HL-60 (cell line): Measurements from ENCODE around the gene IL1RN.

ENCODE experiments used
- GABPA ChIP-seq: IDR thresholded peaks from 2 replicates; pipeline ENCODE4 v1.6.1; 2012; ENCODE audit warnings: low read depth
- TF ChIP-seq, protein P1 (sequence below): IDR thresholded peaks from one replicate; pipeline ENCODE4 v1.5.1; 2011; ENCODE audit warnings: low read length, control low read depth, inconsistent platforms; ENCODE audit not compliant: insufficient read depth

DNA sequence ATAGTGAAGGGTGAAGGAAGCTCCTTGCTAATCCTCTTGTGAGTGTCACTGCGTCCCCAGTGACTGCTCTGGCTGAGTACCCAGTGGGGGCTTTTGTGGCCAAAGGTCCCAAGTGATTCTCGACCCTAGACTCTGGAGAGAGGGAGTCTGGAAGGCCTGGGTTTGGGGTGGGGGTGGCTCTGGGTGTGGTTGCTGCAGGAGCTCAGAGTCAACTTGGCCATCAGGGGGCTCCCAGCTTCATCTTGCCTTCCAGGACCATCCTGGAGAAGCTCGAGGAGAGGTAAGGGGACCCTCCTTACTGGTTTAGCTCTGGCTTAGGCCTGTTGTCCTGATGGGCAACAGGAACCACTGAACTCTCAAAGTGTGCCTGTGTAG, 47.0 kb downstream of the IL1RN start:
- TF ChIP-seq, protein P1, sequence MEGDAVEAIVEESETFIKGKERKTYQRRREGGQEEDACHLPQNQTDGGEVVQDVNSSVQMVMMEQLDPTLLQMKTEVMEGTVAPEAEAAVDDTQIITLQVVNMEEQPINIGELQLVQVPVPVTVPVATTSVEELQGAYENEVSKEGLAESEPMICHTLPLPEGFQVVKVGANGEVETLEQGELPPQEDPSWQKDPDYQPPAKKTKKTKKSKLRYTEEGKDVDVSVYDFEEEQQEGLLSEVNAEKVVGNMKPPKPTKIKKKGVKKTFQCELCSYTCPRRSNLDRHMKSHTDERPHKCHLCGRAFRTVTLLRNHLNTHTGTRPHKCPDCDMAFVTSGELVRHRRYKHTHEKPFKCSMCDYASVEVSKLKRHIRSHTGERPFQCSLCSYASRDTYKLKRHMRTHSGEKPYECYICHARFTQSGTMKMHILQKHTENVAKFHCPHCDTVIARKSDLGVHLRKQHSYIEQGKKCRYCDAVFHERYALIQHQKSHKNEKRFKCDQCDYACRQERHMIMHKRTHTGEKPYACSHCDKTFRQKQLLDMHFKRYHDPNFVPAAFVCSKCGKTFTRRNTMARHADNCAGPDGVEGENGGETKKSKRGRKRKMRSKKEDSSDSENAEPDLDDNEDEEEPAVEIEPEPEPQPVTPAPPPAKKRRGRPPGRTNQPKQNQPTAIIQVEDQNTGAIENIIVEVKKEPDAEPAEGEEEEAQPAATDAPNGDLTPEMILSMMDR: no peak
- no peak for TF ChIP-seq GABPA
